ENCODE data around the gene PPIE. TPM values are rescaled to one million over a fixed set of nuclear protein-coding genes. Genes with fewer than 3 reads are reported as not detected.

PPIE gene
- total and polyA plus RNA-seq, 2 donors (not counting 1 experiment from before 2014, with no cell fraction given), result 68.6 to 78.3 TPM

DNA sequence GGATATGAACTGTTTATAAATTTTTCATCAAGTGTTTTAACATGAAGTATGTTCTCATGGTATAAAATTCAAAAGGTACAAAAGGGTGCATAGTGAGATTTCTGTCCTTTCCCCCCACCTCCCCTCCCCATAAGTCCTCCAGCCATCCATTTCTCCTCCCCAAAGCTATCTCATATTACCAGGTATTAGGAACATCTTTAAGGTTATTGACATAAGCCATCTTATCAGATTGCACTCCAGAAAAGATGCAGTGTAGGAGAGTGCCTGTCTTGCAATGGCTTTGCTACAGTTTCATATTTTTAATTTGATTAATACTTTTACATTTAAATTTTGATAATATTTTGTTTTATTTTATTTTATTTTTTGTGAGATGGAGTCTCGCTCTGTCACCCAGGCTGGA is 33.9 kb upstream of the PPIE start:
- Mint-ChIP-seq H3K27ac (no peak overlapping the region), H3K4me3 (no peak overlapping the region), H3K27me3 (peaks cover 18% of the 10 kb centered on the region), H3K4me1 (no peaks in the 10 kb centered on the region), H3K9me3 (ENCODE audit: insufficient read depth) (no peaks in the 10 kb centered on the region)
- WGBS (ENCODE audit: insufficient coverage), result 100% methylated on average over 1 of the region's 1 CpG
- Histone ChIP-seq H3K27me3 (replicated peaks in 1 of 4; ENCODE audit: control extremely low read depth in 1 of 4, control insufficient read depth in 3 of 4, insufficient read depth in 4 of 4, low read length in 3 of 4) (peaks cover 0 to 5% (median 0%) of the 10 kb centered on the region in 4 experiments), H3K79me2 (ENCODE audit: control insufficient read depth, insufficient read depth, low read length) (no peaks in the 10 kb centered on the region), H3K9ac (ENCODE audit: low read length) (no peak overlapping the region), H3K4me1 (ENCODE audit: control insufficient read depth in 2 of 2, insufficient read depth in 2 of 2, low read length in 2 of 2) (no peaks in the 10 kb centered on the region), H3K36me3 (replicated peaks in 1 of 2; ENCODE audit: control extremely low read depth in 1 of 2, control insufficient read depth in 1 of 2, extremely low read depth in 1 of 2, insufficient read depth in 2 of 2, low read length in 1 of 2) (no peaks in the 10 kb centered on the region), H3K27ac (ENCODE audit: low read length in 2 of 2) (no peak overlapping the region), H3K4me3 (ENCODE audit: control extremely low read depth in 1 of 5, extremely low read depth in 1 of 5, insufficient read depth in 1 of 5, low read depth in 2 of 5, low read length in 4 of 5) (no peak overlapping the region), H3K4me2 (replicated peaks; ENCODE audit: low read depth, low read length, poor library complexity, severe bottlenecking) (no peak overlapping the region), H3K9me3 (ENCODE audit: control extremely low read depth in 1 of 3, control insufficient read depth in 2 of 3, insufficient read depth in 1 of 3, low read length in 2 of 3) (no peaks in the 10 kb centered on the region), H2AFZ (ENCODE audit: insufficient read depth, low read depth, low read length, poor library complexity, severe bottlenecking) (no peak overlapping the region), H4K20me1 (ENCODE audit: control insufficient read depth, insufficient read depth, low read length, poor library complexity, severe bottlenecking) (no peaks in the 10 kb centered on the region)
- intact Hi-C loops (cut with micrococcal nuclease), result no loop called here
- DNase-seq (no peak), ATAC-seq (ENCODE audit: low read depth) (no peak)
- TF ChIP-seq, protein P1, sequence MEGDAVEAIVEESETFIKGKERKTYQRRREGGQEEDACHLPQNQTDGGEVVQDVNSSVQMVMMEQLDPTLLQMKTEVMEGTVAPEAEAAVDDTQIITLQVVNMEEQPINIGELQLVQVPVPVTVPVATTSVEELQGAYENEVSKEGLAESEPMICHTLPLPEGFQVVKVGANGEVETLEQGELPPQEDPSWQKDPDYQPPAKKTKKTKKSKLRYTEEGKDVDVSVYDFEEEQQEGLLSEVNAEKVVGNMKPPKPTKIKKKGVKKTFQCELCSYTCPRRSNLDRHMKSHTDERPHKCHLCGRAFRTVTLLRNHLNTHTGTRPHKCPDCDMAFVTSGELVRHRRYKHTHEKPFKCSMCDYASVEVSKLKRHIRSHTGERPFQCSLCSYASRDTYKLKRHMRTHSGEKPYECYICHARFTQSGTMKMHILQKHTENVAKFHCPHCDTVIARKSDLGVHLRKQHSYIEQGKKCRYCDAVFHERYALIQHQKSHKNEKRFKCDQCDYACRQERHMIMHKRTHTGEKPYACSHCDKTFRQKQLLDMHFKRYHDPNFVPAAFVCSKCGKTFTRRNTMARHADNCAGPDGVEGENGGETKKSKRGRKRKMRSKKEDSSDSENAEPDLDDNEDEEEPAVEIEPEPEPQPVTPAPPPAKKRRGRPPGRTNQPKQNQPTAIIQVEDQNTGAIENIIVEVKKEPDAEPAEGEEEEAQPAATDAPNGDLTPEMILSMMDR (IDR thresholded peaks at IDR 0.05), result no peak
- TF ChIP-seq EZH2 (IDR thresholded peaks at IDR 0.05; ENCODE audit: borderline replicate concordance, insufficient read depth, low read depth, low read length, poor library complexity, severe bottlenecking), result no peak
- ChIA-PET CTCF (no interaction called here), POLR2A (no interaction called here)

DNA sequence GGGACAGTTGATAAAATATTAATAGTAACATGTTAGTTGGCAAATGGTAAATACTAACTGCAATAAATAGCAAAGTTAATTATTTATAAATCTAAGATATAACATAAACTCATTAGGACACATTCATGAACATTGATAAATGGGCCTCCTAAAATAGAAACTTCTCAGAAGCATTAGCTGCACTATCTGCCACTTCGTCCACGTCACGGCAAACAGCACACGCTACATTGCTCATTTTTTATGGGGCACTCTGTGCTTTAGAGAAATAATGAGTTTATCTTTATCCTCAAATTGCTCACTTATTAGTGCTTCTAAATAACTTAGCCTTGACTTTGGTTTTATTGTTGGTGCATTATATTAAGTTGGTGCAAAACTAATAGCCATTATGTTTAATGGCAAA is 31.2 kb upstream of the PPIE start:
- Histone ChIP-seq H4K20me1 (ENCODE audit: control insufficient read depth, insufficient read depth, low read length, poor library complexity, severe bottlenecking) (no peaks in the 10 kb centered on the region), H3K27ac (ENCODE audit: low read length in 2 of 2) (no peak overlapping the region), H3K4me2 (replicated peaks; ENCODE audit: low read depth, low read length, poor library complexity, severe bottlenecking) (no peak overlapping the region), H3K9ac (ENCODE audit: low read length) (no peak overlapping the region), H3K4me1 (ENCODE audit: control insufficient read depth in 2 of 2, insufficient read depth in 2 of 2, low read length in 2 of 2) (no peaks in the 10 kb centered on the region), H3K79me2 (ENCODE audit: control insufficient read depth, insufficient read depth, low read length) (no peaks in the 10 kb centered on the region), H3K27me3 (replicated peaks in 1 of 4; ENCODE audit: control extremely low read depth in 1 of 4, control insufficient read depth in 3 of 4, insufficient read depth in 4 of 4, low read length in 3 of 4) (peaks cover 0 to 3% (median 0%) of the 10 kb centered on the region in 4 experiments), H3K9me3 (ENCODE audit: control extremely low read depth in 1 of 3, control insufficient read depth in 2 of 3, insufficient read depth in 1 of 3, low read length in 2 of 3) (no peaks in the 10 kb centered on the region), H3K36me3 (replicated peaks in 1 of 2; ENCODE audit: control extremely low read depth in 1 of 2, control insufficient read depth in 1 of 2, extremely low read depth in 1 of 2, insufficient read depth in 2 of 2, low read length in 1 of 2) (no peaks in the 10 kb centered on the region), H3K4me3 (ENCODE audit: control extremely low read depth in 1 of 5, extremely low read depth in 1 of 5, insufficient read depth in 1 of 5, low read depth in 2 of 5, low read length in 4 of 5) (no peak overlapping the region), H2AFZ (ENCODE audit: insufficient read depth, low read depth, low read length, poor library complexity, severe bottlenecking) (no peak overlapping the region)
- WGBS (ENCODE audit: insufficient coverage), result no CpG with 5 or more reads among the region's 4 CpGs
- ChIA-PET CTCF (no interaction called here), POLR2A (no interaction called here)
- no peak overlapping the region for H3K27ac Mint-ChIP-seq
- DNase-seq, result no peak
- no peaks in the 10 kb centered on the region for H3K9me3 Mint-ChIP-seq (ENCODE audit: insufficient read depth)
- H3K4me3 Mint-ChIP-seq, result no peak overlapping the region
- TF ChIP-seq, protein P1 (IDR thresholded peaks at IDR 0.05), result no peak
- TF ChIP-seq EZH2 (IDR thresholded peaks at IDR 0.05; ENCODE audit: borderline replicate concordance, insufficient read depth, low read depth, low read length, poor library complexity, severe bottlenecking), result no peak
- intact Hi-C loops (cut with micrococcal nuclease), result no loop called here
- ATAC-seq (ENCODE audit: low read depth), result no peak
- H3K27me3 Mint-ChIP-seq, result peaks cover 18% of the 10 kb centered on the region
- no peaks in the 10 kb centered on the region for H3K4me1 Mint-ChIP-seq

All from B cell (primary cell).